Measurements from ENCODE around the gene SMCO3. TPM values are rescaled to one million over a fixed set of nuclear protein-coding genes. Genes with fewer than 3 reads are reported as not detected.
"Not testable (repeated sequence)": the region's sequence is repeated elsewhere in the genome, so short reads cannot be mapped to it uniquely, and the experiment has no call there.

SMCO3 gene
- total RNA-seq, 2 experiments from 2014 or later, result not detected

DNA sequence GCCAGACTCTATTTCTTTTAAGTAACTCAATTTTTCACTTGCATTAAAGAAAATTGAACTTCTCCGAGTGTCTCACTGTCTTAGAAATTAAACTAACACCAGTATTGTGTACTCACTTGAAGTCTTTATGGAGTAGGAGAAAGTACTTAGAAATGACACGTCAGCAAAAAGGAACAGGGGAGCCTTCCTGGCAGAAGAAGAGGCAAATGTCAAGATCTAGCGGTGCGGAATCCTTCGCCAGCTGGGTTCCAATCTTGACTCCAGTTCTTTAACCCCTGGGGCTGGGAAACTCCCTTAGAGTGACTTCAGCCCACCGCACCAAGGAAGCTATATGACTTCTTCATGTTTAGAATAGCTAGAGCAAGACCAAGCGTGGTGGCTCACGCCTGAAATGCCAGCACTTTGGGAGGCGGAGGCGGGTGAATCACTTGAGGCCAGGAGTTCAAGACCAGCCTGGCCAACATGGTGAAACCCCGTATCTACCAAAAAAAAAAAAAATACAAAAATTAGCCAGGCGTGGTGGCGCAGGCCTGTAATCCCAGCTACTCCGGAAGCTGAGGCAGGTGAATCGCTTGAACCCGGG lies 45.1 kb downstream of the SMCO3 start:
- Mint-ChIP-seq H3K4me3 (peak overlapping the region; percentile 97), H3K9me3 (ENCODE audit: low read depth) (peaks cover 12% of the 10 kb centered on the region), H3K36me3 (ENCODE audit: low read depth) (peaks cover 57% of the 10 kb centered on the region), H3K27ac (peak overlapping the region; percentile 99), H3K27me3 (no peaks in the 10 kb centered on the region), H3K4me1 (peaks cover 36% of the 10 kb centered on the region)
- DNase-seq (peak; percentile 78), ATAC-seq (no peak)
- CTCF ChIA-PET, result interaction anchor here (0.7 to 5.4 kb wide), 12 partner anchors 9 to 548 kb away, joined by 3 to 38 read pairs (median 3); partner anchors contain the start of genes C12orf60 and WBP11
- POLR2A ChIA-PET, result interaction anchor here (0.7 to 2.6 kb wide), 4 partner anchors 12 to 547 kb away, joined by 3 to 9 read pairs (median 6); partner anchors contain the start of gene ATF7IP
- intact Hi-C loops (cut with DNase I, micrococcal nuclease), result no loop called here

DNA sequence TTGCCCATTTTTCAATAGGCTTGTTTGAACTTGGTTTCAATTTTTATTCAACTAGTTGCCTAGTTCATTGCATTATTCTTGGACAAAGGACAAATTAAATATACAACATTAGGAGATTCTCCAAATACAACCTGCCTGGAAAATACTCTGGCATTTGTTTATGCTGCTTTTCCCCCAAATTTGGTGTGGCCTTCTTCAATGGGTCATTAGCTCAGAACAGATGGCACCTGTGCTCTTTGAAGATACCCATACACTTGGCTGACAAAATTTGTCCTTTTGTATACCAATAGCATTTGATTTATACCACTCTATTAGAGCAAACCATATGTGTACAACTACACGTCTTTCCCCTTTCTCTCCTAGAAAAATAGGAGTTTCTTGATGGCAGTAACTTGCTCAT lies 46.4 kb downstream of the SMCO3 start:
- intact Hi-C loops (cut with DNase I, micrococcal nuclease), result no loop called here
- H3K4me3 Mint-ChIP-seq, result peak overlapping the region; percentile 97
- peaks cover 62% of the 10 kb centered on the region for H3K36me3 Mint-ChIP-seq (ENCODE audit: low read depth)
- H3K4me1 Mint-ChIP-seq, result peaks cover 28% of the 10 kb centered on the region
- DNase-seq, result no peak
- no peak for ATAC-seq
- ChIA-PET CTCF (no interaction called here), POLR2A (no interaction called here)
- H3K27me3 Mint-ChIP-seq, result no peaks in the 10 kb centered on the region
- H3K9me3 Mint-ChIP-seq (ENCODE audit: low read depth), result peaks cover 12% of the 10 kb centered on the region
- H3K27ac Mint-ChIP-seq, result no peak overlapping the region

- Mint-ChIP-seq H3K27me3 (no peaks in the 10 kb centered on the region), H3K4me3 (peak overlapping the region; percentile 40), H3K27ac (peak overlapping the region; percentile 72), H3K4me1 (peaks cover 22% of the 10 kb centered on the region), H3K9me3 (ENCODE audit: low read depth) (peaks cover 19% of the 10 kb centered on the region), H3K36me3 (ENCODE audit: low read depth) (peaks cover 69% of the 10 kb centered on the region)
- ATAC-seq (no peak), DNase-seq (no peak)
- ChIA-PET CTCF (no interaction called here), POLR2A (no interaction called here)
- intact Hi-C loops (cut with DNase I, micrococcal nuclease), result no loop called here
These were observed 47.2 kb downstream of the SMCO3 start for GRCh38 chr12:14766649-14767215.

DNA sequence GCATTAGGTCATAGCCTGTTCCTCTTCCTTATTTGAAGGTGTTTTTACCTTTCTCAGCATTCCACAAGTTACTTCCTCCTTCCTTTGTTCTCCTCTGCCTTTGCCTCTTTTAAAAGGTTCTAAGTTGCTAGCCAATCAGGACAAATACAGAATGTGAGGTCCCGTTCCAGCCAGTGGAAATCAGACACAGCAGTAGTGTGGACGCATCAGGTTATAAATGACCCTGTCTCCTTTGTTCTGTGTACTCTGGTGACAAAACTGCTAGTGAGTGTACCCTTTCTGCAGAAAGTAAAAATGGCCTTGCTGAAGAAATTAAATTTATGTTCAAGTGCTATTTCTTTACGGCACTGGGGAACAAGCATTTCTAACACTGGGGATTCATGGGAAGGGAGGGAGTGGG lies 48.0 kb downstream of the SMCO3 start:
- POLR2A ChIA-PET; DNase-seq; intact Hi-C loops (cut with DNase I, micrococcal nuclease); H3K4me3 Mint-ChIP-seq; ATAC-seq; H3K27me3 Mint-ChIP-seq; H3K27ac Mint-ChIP-seq; CTCF ChIA-PET: not testable (repeated sequence)
- Mint-ChIP-seq H3K9me3 (ENCODE audit: low read depth) (peaks cover 21% of the 10 kb centered on the region), H3K36me3 (ENCODE audit: low read depth) (peaks cover 76% of the 10 kb centered on the region), H3K4me1 (peaks cover 19% of the 10 kb centered on the region)

GRCh38 chr12:14765398-14765797 lies 48.6 kb downstream of the SMCO3 start:
- H3K4me3 Mint-ChIP-seq, result no peak overlapping the region
- POLR2A ChIA-PET, result no interaction called here

GRCh38 chr12:14759711-14760280 lies 54.2 kb downstream of the SMCO3 start:
- peaks cover 19% of the 10 kb centered on the region for H3K9me3 Mint-ChIP-seq (ENCODE audit: low read depth)
- intact Hi-C loops (cut with DNase I, micrococcal nuclease); POLR2A ChIA-PET; H3K4me3 Mint-ChIP-seq; CTCF ChIA-PET; H3K27ac Mint-ChIP-seq; H3K27me3 Mint-ChIP-seq: not testable (repeated sequence)
- ATAC-seq (peak; percentile 30), DNase-seq (peak; percentile 16)
- H3K4me1 Mint-ChIP-seq, result peaks cover 12% of the 10 kb centered on the region
- peaks cover 40% of the 10 kb centered on the region for H3K36me3 Mint-ChIP-seq (ENCODE audit: low read depth)

More at GRCh38 chr12:14765398-14765797, 48.6 kb downstream of the SMCO3 start:
- intact Hi-C loops (cut with DNase I, micrococcal nuclease), result no loop called here
- H3K27ac Mint-ChIP-seq, result no peak overlapping the region
- peaks cover 19% of the 10 kb centered on the region for H3K4me1 Mint-ChIP-seq
- H3K36me3 Mint-ChIP-seq (ENCODE audit: low read depth), result peaks cover 74% of the 10 kb centered on the region
- DNase-seq (no peak), ATAC-seq (no peak)
- CTCF ChIA-PET, result no interaction called here
- no peaks in the 10 kb centered on the region for H3K27me3 Mint-ChIP-seq
- peaks cover 21% of the 10 kb centered on the region for H3K9me3 Mint-ChIP-seq (ENCODE audit: low read depth)

- Mint-ChIP-seq H3K9me3 (ENCODE audit: low read depth) (peaks cover 10% of the 10 kb centered on the region), H3K4me3 (no peak overlapping the region), H3K4me1 (peaks cover 12% of the 10 kb centered on the region), H3K27me3 (no peaks in the 10 kb centered on the region), H3K36me3 (ENCODE audit: low read depth) (peaks cover 28% of the 10 kb centered on the region), H3K27ac (no peak overlapping the region)
- POLR2A ChIA-PET, result interaction anchor here (0.6 kb wide), 1 partner anchor 18 kb away, joined by 5 read pairs; a partner anchor contains a TSS
- ATAC-seq (no peak), DNase-seq (peak; percentile 18)
- intact Hi-C loops (cut with DNase I, micrococcal nuclease), result no loop called here
- CTCF ChIA-PET, result interaction anchor here (0.6 kb wide), 1 partner anchor 118 kb away, joined by 5 read pairs; no protein-coding TSS in a partner anchor
These were observed 57.4 kb downstream of the SMCO3 start for GRCh38 chr12:14756334-14757143.

Other genes with a start within 250 kb of the SMCO3 start
- not detected for gene PLBD1, start 246.3 kb downstream of the SMCO3 start, total RNA-seq
- not detected for gene GUCY2C, start 117.6 kb downstream of the SMCO3 start, total RNA-seq
- 100 to 1,000 TPM; 143 to 193 TPM for gene WBP11, start 10.7 kb downstream of the SMCO3 start, total RNA-seq
- 1 to 10 TPM; 2.9 to 3.0 TPM for gene C12orf60, start 10.5 kb downstream of the SMCO3 start, total RNA-seq
- gene ART4, start 29.3 kb upstream of the SMCO3 start, total RNA-seq, result not detected
- gene MGP, start 71.7 kb upstream of the SMCO3 start, total RNA-seq, result not detected
- 1 to 10 TPM; 1.7 to 2.0 TPM for gene ERP27, start 124.4 kb upstream of the SMCO3 start, total RNA-seq
- 100 to 1,000 TPM; 596 to 912 TPM for gene ARHGDIB, start 147.4 kb upstream of the SMCO3 start, total RNA-seq
- gene PDE6H, start 158.9 kb upstream of the SMCO3 start, total RNA-seq, result under 1 TPM in 1 of 2 experiments, not detected in 1; 0.25 TPM